Measurements from ENCODE around the gene GARIN5A. TPM values are rescaled to one million over a fixed set of nuclear protein-coding genes. Genes with fewer than 3 reads are reported as not detected.

GARIN5A gene
- total and polyA plus RNA-seq, 3 donors from 2014 or later, result 60.0 to 126 (median 120) TPM

GRCh38 chr19:50490411-50490811, 13.8 kb upstream of the GARIN5A start:
- intact Hi-C loops (cut with DNase I; ENCODE audit: low total_unique reads), result no loop called here
- Histone ChIP-seq H3K27me3 (no peaks in the 10 kb centered on the region), H3K9me3 (no peaks in the 10 kb centered on the region), H3K36me3 (ENCODE audit: low read depth, missing control alignments) (no peaks in the 10 kb centered on the region), H3K4me1 (no peaks in the 10 kb centered on the region), H3K4me3 (no peak overlapping the region), H3K27ac (no peak overlapping the region)
- TF ChIP-seq CTCF (IDR thresholded peaks at IDR 0.05) (no peak), POLR2A (IDR thresholded peaks at IDR 0.05) (no peak)
- DNase-seq, result no peak
- WGBS, 2 donors, result 71 to 74% methylated on average over 14 to 18 of the region's 18 CpGs

- H3K27ac ChIP-seq, result no peak overlapping the region
- TF ChIP-seq CTCF (IDR thresholded peaks at IDR 0.05) (no peak), POLR2A (IDR thresholded peaks at IDR 0.05) (no peak)
- no peaks in the 10 kb centered on the region for H3K4me1 ChIP-seq
- 35 to 46% methylated on average over 24 of the region's 24 CpGs for WGBS, 2 donors
- DNase-seq, result no peak
- H3K27me3 ChIP-seq, result no peaks in the 10 kb centered on the region
- no peak overlapping the region for H3K4me3 ChIP-seq
- no peaks in the 10 kb centered on the region for H3K9me3 ChIP-seq
- intact Hi-C loops (cut with DNase I; ENCODE audit: low total_unique reads), result no loop called here
- H3K36me3 ChIP-seq (ENCODE audit: low read depth, missing control alignments), result no peaks in the 10 kb centered on the region
These were observed 12.9 kb upstream of the GARIN5A start for GRCh38 chr19:50489461-50490011.

- no peak overlapping the region for H3K27ac ChIP-seq
- WGBS, 2 donors, result 16 to 30% methylated on average over 13 of the region's 13 CpGs
- H3K4me1 ChIP-seq, result no peaks in the 10 kb centered on the region
- H3K27me3 ChIP-seq, result no peaks in the 10 kb centered on the region
- no peak for DNase-seq
- H3K4me3 ChIP-seq, result no peak overlapping the region
- no peak for TF ChIP-seq POLR2A (IDR thresholded peaks at IDR 0.05)
- no peaks in the 10 kb centered on the region for H3K36me3 ChIP-seq (ENCODE audit: low read depth, missing control alignments)
- H3K9me3 ChIP-seq, result no peaks in the 10 kb centered on the region
- intact Hi-C loops (cut with DNase I; ENCODE audit: low total_unique reads), result no loop called here
These were observed 11.9 kb upstream of the GARIN5A start for GRCh38 chr19:50488389-50489194.

GRCh38 chr19:50486823-50487515, 10.3 kb upstream of the GARIN5A start:
- no peak overlapping the region for H3K27ac ChIP-seq
- H3K36me3 ChIP-seq (ENCODE audit: low read depth, missing control alignments), result no peaks in the 10 kb centered on the region
- H3K9me3 ChIP-seq, result no peaks in the 10 kb centered on the region
- TF ChIP-seq POLR2A (IDR thresholded peaks at IDR 0.05) (no peak), CTCF (IDR thresholded peaks at IDR 0.05) (peak in 2 of 3 experiments; percentile 21 to 60)
- 62 to 75% methylated on average over 18 of the region's 18 CpGs for WGBS, 2 donors
- no peaks in the 10 kb centered on the region for H3K4me1 ChIP-seq
- H3K27me3 ChIP-seq, result no peaks in the 10 kb centered on the region
- peak; percentile 75 for DNase-seq
- H3K4me3 ChIP-seq, result no peak overlapping the region
- intact Hi-C loops (cut with DNase I; ENCODE audit: low total_unique reads), result no loop called here

GRCh38 chr19:50485284-50485955, 8.8 kb upstream of the GARIN5A start:
- Histone ChIP-seq H3K4me3 (no peak overlapping the region), H3K4me1 (no peaks in the 10 kb centered on the region), H3K36me3 (ENCODE audit: low read depth, missing control alignments) (no peaks in the 10 kb centered on the region), H3K9me3 (no peaks in the 10 kb centered on the region), H3K27me3 (no peaks in the 10 kb centered on the region), H3K27ac (no peak overlapping the region)
- intact Hi-C loops (cut with DNase I; ENCODE audit: low total_unique reads), result no loop called here
- WGBS, 2 donors, result 88 to 89% methylated on average over 10 of the region's 10 CpGs
- TF ChIP-seq CTCF (IDR thresholded peaks at IDR 0.05), result no peak
- no peak for TF ChIP-seq POLR2A (IDR thresholded peaks at IDR 0.05)
- DNase-seq, result no peak

Data from testis (tissue), 3 donors.